AG20443 (cell line): ENCODE results near the gene METTL23.

Experiments used
- DNase-seq: peaks from one replicate; pipeline ENCODE4 v3.0.0; 2012; ENCODE audit warnings: low spot score, mixed read lengths

Gene METTL23

DNA sequence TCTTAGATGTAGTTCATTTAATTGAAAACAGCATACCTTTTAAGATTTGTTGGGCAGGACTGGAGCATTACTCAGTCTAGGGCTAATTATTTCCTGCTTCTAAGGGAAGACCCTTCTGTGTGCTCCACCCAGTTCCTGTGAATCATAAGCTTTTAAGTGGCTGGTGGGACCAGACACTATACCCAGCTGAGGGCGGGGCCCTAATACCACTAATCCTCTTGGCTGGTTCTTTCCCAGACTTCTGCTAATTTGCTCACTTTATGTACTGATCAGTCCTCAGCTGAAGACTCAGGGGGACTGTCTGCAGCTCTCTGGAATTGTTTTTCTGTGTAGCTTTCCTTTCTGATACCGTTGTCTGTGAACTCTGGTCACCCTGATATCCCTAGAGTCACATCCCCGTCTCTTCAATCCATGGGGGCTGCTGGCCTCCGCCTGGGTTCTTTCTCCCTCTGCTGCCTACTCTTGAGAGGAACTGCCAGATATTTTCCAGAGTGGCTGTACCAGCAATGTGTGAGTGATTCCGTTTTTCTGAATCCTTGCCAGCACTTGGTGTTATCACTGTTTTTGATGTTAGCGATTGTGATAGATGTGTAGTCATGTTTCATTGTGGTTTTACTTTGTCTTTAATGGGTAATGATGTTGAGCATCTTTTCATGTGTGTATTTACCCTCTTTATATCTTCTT lies 46.3 kb downstream of the METTL23 start:
- DNase-seq = peak; percentile 89

DNA sequence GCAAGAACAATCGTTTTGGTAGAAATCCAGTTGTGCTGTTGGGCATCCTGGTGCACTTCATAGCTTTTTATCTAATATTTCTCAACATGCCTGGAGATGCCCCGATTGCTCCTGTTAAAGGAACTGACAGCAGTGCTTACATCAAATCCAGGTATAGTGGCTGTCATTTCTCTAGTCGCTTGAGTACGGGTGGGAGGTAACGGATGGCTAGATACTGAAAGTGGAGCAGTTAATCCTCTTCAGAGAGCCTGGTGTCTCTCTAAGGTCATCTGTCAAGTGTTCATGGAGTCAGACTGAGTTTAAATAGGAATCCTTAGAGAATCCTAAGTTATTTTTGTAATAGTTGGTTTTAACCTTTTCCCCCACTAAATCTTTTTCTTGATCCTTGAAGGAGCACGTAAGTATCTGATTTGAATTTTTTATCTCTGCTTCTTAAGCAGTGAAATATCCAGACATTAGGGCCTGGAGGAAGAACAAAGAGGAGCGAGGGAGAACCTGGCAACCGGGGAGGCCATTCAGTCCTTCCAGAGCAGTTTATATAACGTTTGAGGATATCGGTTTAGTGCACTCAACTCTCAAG lies 48.5 kb downstream of the METTL23 start:
- DNase-seq = no peak

DNA sequence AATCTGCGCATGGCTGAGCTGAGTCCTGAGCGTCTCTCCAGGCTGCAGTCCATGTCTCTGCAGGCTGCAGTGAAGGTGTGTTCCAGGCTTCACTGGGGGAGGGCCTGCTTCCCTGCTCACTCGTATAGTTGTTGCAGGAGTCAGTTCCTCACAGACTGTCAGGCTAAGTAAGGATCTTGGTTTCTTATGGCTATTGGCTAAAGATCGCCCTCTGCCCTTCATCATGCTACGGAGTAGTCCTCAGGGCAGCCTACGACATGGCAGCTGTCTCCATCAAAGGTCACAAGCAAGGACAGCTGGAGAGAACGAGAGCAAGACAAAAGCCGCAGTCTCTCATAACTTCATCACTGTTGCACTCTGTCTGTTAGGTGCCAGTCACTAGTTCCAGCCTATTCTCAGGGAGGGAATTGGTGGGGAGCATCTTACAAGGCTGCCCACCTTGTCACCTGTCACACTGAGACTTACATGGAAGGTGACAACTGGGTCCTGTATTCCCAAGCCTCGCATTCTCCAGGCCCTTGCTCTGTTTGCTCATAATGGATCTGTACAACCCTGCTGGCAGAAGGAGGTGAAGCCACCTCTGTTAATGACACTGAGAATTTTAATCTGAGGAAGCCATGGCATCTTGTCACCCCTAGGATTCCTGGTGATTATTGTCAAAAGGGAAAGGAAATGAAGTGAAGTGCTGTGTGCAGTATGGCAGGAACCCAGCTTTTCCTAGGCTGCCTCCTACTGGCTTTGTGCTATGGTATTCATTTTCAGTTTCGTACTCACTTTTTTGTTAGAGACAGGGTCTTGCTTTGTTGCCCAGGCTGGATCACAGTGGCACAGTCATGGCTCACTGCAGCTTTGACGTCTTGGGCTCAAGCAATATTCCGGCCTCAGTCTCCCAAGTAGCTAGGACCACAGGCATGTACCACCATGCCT lies 54.7 kb downstream of the METTL23 start:
- no peak for DNase-seq

DNA sequence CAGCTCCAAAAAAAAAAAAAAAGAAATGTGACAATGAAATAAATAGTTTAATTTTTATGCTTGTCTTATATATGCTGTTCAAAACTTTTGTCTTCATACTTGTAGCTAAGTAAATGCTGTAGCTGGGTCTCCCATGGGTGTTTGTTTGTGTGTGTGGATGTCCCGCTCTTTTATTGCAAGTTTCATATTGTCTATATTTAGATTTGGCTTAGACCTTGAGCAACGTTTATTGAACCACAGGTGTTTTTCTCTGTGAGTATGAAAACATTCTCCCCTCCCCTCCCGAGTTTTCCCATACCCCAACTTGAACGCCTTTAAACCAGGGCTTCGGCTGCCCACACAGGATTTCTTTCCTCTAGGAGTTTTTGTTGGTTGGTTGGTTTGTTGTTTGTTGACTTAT lies 56.5 kb downstream of the METTL23 start:
- no peak for DNase-seq
